HG03175 (cell line): ENCODE results near the gene SLC6A8.

Experiments
- ATAC-seq: cut with Tn5 transposase; IDR thresholded peaks from one replicate; pipeline ENCODE4 v1.9.1; 2021; ENCODE audit warnings: mild to moderate bottlenecking, moderate library complexity; ENCODE audit not compliant: unreplicated experiment

SLC6A8 gene

DNA sequence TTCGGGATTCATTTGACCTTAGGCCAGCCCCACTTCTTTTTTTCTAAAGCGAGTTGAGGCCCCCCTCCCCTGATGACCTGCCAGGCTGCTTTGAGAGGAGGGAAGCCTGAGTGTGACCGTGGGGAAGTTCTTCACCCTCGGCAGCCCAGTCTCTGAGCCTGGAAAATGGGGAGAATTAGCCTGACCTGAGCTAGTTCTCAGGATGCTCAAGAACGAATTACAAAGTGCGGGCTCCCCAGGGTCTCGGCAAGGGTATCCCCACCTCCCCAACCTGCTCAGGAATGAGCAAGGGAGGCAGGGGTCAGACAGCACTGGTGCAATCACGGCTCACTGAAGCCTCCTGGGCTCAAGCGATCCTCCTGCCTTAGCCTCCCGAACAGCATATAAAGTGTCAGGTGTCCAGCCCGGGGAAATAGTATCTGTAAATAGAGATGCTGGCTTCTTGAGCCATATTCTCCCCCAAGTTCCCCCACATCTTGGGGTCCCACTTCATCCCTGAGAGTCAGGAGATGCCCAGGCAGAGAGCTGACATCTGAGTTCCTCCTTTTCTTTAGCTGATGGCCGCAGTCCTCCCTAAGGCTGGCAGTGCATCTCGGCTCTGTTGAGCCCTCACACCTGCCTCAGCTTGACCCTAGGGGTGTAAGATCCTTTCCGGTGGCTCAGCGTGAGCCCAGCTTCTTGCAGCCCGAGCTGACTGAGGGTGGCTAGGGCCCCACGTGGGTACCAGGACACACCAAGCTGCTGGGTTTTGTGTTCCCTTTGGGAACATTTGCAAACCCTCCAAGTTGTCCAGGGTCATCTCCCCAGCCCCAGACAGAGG is 39.2 kb upstream of the SLC6A8 start:
- no peak for ATAC-seq

- no peak for ATAC-seq
Observed at GRCh38 chrX:153649178-153649914, 38.4 kb upstream of the SLC6A8 start.

DNA sequence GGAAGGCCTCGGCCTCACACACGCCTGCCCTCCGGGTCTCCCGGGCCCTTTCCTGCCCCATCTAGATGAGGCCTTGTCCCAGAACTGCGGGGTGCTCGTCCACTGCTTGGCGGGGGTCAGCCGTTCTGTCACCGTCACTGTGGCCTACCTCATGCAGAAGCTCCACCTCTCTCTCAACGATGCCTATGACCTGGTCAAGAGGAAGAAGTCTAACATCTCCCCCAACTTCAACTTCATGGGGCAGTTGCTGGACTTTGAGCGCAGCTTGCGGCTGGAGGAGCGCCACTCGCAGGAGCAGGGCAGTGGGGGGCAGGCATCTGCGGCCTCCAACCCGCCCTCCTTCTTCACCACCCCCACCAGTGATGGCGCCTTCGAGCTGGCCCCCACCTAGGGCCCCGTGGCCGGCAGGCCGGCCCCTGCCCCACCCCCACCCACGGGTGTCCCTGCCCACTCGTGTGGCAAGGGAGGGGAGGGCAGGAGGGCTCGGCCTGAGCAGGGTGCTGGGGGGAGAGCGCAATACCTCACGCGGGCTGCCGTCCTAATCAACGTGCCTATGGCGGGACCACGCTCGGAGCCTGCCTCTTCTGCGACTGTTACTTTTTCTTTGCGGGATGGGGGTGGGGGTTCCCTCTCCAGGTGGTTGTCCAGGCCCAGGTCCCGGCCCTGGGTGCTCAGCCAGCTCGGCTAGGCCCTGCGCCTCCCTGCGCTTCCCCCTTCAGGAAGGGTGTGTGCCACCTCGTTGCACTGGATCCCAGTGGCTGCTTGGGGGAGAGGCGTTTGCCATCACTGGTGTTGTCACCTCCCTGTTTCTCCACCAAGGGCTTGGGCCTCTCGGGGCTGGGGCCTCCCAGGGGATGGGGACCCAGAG is 37.6 kb upstream of the SLC6A8 start:
- no peak for ATAC-seq

DNA sequence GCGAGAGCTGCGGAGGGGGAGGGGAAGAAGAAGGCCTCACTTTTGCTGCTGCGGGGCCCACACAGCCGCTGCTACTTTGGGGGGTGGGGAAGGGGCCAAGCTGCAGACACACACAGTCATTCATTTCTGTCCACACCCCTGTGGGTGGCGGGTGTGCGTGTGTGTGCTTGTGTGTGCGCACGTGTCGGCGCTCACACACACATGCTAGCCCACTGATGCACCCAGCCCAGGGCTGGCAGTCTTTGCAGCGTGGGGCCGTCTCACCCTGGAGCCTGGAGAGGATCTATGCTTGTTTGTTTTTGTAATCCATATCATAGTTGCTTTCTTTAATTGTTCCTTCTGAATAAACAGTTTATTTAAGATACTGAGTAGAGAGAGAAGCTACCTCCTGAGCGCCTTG is 36.8 kb upstream of the SLC6A8 start:
- ATAC-seq = no peak

- ATAC-seq = peak; percentile 45
Observed at GRCh38 chrX:153651540-153652079, 36.1 kb upstream of the SLC6A8 start.

- ATAC-seq = no peak
Observed at GRCh38 chrX:153653556-153653955, 34.2 kb upstream of the SLC6A8 start.

DNA sequence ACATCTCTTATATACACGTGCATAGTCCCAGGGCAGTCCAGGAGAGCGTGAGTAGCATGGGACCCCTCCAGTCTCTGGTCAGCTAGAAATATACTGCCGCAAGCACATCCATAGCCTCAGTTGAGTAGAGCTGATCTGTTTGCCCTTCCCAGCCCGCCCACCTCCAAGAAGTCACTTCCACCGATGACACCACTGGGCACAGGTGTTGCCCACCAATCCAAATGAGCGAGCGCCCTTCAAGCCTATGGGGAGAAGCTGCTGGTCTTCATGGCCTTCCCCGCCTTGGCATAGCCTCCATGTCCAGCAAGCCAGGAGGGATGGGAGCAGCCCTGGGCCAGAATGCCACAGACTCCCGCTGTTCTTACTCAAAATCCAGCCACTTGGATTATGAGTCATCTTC is 30.6 kb upstream of the SLC6A8 start:
- ATAC-seq = no peak

DNA sequence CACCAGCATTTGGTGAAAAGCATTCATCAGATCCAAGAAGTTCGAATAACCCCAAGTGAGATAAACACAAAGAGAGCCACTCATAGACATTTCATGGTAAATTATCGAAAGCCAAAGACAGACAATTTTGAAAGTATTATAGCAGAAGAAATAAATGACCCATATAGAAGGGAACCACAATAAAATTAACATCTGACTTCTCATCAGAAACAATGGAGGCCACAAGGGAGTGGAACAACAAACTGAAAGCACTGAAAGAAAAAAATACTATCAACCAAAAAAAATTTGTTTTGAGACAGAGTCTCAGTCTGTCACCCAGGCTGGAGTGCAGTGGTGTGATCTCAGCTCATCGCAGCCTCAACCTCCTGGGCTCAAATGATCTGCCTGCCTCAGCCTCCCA is 28.5 kb upstream of the SLC6A8 start:
- ATAC-seq = no peak

DNA sequence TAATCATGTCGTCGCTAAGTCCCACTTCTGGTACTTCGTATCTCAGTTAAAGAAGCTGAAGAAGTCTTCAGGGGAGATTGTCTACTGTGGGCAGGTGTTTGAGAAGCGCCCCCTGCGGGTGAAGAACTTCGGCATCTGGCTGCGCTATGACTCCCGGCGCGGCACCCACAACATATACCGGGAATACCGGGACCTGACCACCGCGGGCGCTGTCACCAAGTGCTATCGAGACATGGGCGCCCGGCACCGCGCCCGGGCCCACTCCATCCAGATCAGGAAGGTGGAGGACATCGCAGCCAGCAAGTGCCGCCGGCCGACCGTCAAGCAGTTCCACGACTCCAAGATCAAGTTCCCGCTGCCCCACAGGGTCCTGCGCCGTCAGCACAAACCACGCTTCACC is 25.5 kb upstream of the SLC6A8 start:
- ATAC-seq = no peak

GRCh38 chrX:153665726-153666306 is 21.9 kb upstream of the SLC6A8 start:
- no peak for ATAC-seq

- no peak for ATAC-seq
Observed at GRCh38 chrX:153667281-153667955, 20.3 kb upstream of the SLC6A8 start.

GRCh38 chrX:153667956-153668396 is 19.8 kb upstream of the SLC6A8 start:
- peak; percentile 51 for ATAC-seq

DNA sequence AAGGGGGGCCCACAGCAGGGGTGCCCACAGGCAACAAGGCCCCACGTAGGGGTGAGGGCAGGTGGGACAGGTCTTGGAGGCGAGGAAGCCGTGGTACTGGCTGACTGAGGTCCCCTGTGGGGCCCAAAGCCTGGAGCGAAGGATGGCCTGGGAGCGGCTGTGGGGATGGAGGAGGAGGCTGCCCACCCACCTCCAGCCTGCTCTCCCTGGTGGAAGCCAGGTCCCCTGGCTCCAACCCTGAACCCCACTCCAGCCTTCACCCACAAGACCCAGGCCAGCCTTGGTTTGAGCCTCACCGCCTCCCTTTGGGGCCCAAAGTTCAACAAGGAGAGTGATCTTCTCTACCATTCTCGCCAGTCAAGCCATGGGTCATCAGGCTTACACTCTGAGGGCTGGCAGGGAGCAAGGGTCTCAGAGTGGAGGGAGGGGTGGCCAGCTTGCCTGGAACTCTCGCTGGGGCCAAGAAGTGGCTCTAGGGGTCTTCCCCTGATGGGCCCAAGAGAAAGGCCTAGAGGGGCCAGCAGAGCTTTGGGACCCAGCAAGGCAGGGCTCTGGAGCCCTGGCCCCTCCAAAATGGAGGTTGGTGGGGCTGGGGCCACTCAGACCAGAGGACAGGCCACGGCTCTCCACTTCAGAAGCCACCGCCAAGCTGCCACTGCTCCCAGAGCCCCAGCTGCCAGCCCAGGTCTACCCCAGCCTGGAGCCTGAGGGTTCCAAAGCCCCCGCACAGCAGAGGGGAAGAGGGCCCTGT is 19.1 kb upstream of the SLC6A8 start:
- ATAC-seq = no peak

DNA sequence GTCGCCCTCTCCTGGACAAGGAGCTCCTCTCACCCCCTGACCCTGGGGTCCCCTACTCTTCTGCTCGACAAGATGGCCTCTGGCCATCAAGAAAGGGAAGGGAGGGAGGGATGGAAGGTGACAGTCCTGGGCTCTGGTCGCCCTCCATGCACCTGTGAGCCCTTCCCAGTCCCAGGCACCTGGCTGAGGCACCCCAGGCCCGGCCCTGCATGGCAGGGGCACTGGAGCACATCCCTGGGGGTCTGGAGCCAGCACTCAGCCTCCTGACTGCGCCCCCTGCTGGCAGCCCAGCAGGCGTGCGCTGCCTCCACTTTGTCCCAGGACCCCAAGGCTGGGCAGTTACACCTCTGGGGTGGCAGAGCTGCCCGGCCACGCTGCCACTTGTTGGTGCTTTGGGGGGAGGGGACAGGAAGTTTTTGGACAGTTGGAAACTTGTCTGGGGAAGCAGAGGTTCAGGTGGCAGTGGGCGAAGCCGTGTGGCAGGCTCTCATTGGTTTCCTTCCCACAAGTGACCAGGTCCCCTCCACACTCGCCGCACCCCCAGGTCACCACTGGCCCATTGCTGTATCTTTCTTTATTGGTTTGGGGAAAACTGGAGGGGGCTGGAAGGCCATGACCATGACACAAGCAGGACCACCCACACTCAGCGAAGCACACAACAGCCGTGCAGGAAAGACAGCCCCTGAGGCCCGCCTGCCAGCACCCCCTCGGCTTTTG is 18.4 kb upstream of the SLC6A8 start:
- ATAC-seq = no peak

- ATAC-seq = no peak
Observed at GRCh38 chrX:153669901-153670731, 17.6 kb upstream of the SLC6A8 start.

DNA sequence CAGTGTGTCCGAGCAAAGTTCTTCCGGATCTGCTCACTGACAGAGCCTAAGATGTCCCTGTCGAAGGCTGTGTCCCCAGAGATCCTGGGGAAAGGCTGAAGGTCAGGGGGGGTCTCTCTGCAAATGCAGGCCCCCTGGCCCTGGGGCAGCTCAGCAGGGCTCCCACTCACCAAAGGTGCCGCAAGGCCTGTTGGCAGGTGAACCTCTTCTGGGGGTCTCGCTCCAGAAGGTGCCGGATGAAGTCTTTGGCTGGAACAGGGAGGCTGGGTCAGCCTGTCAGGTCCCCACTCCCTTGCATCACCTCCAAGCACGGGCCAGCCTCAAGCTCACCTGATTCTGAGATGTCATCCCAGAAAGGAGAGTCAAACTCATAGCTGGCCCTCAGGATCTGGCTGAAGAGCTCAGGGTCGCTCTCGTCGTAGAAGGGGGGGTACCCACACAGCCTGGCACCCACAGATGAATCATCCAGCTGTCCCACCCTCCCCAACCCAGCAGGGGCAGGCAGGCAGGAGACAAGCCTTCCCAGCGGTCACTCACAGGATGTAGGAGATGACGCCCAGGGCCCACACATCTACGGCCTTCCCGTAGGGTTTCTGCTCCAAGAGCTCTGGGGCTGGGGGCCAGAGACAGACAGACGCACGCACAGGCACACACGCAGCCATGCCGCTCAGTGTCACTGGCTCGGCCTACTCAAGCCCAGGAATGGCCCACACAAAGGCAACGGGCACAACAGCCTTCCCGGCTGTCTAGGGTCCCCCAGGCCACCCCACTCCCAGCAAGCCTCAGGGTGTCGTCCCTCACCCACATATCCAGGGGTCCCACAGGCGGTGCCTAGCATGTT is 16.8 kb upstream of the SLC6A8 start:
- no peak for ATAC-seq
